Kidney (tissue), 14 donors: ENCODE results near the gene FAM13A. TPM values are rescaled to one million over a fixed set of nuclear protein-coding genes. Genes with fewer than 3 reads are reported as not detected.

Experiments
- DNase-seq, 5 donors: peaks; one replicate each; pipeline ENCODE4 v3.0.0-alpha.2; 2013 to 2020
- FAIRE-seq: peaks from 2 replicates; lab custom pipeline; 2012; peaks lifted over from hg19 to GRCh38; lab: Jason Lieb, UNC
- H3K27ac ChIP-seq, 2 donors: one replicate each; pipeline ENCODE4 v1.7.0; 2013; ENCODE audit warnings: low read depth in 2 of 2, low read length in 2 of 2, inconsistent platforms in 1 of 2
- H3K27me3 ChIP-seq: one replicate; pipeline ENCODE4 v1.7.1; 2013; ENCODE audit warnings: low read length, inconsistent platforms; ENCODE audit not compliant: control insufficient read depth, insufficient read depth
- H3K36me3 ChIP-seq, 3 donors: one replicate each; pipeline versions ENCODE4 v1.7.0 to v1.7.1; 2013; ENCODE audit warnings: low read length in 3 of 3, control low read depth in 1 of 3, inconsistent platforms in 1 of 3; ENCODE audit not compliant: insufficient read depth in 3 of 3, control insufficient read depth in 2 of 3
- H3K4me1 ChIP-seq, 3 donors: one replicate each; pipeline versions ENCODE4 v1.7.0 to v1.7.1; 2013; ENCODE audit warnings: low read length in 3 of 3, inconsistent platforms in 1 of 3, low read depth in 1 of 3; ENCODE audit not compliant: control insufficient read depth in 2 of 3, insufficient read depth in 2 of 3
- H3K4me3 ChIP-seq, 3 donors: one replicate each; pipeline versions ENCODE4 v1.7.0 to v1.8.1; 2013; ENCODE audit warnings: low read length in 3 of 3, control low read depth in 1 of 3, inconsistent platforms in 1 of 3
- H3K9ac ChIP-seq, 3 donors: one replicate each; pipeline versions ENCODE4 v1.7.0 to v1.7.1; 2013; ENCODE audit warnings: low read length in 3 of 3, control low read depth in 1 of 3, inconsistent platforms in 1 of 3
- H3K9me3 ChIP-seq, 3 donors: one replicate each; pipeline versions ENCODE4 v1.7.0 to v1.7.1; 2013; ENCODE audit warnings: low read length in 3 of 3, control low read depth in 1 of 3, inconsistent platforms in 1 of 3; ENCODE audit not compliant: control insufficient read depth in 2 of 3, insufficient read depth in 1 of 3
- CTCF ChIP-seq: IDR thresholded peaks from 3 replicates; pipeline ENCODE4 v1.5.1; 2012; ENCODE audit warnings: mild to moderate bottlenecking, moderate library complexity, borderline replicate concordance; ENCODE audit not compliant: insufficient read depth; ENCODE audit errors: extremely low read depth
- intact Hi-C: fragments of 100-400 bp; cut with DNase I; formaldehyde crosslinking; loops from one replicate; pipeline ENCODE4 v1.11.1; 2022
- polyA plus RNA-seq: library from polyadenylated mRNA; stranded (reverse); fragments of 350-450 nt; fragmentation: Illumina TruSeq; extraction: RNeasy Lipid Tissue Mini Kit (QIAGEN cat#74804); gene quantifications from one replicate; pipeline ENCODE4 v1.2.3, GENCODE V29; 2014; ENCODE audit warnings: low read depth, low replicate concordance; ENCODE audit not compliant: insufficient read depth
- total RNA-seq: library from RNA; stranded (reverse); fragmentation: NEBNext Ultra II Directional; extraction: Animal tissue kit (Norgen Biotek cat#: 25700); gene quantifications from one replicate; pipeline ENCODE4 v1.2.1, GENCODE V29; 2021
- donor health status: control.
- donor health status: control.
- donor health status: control.
- donor health status: control.
- donor health status: control.
- donor health status: DM: yes; HTN: yes; CAD: no.
- donor health status: Normal renal cell carcinoma (clear cell type).

The FAM13A gene
- total and polyA plus RNA-seq, 2 donors from 2014 or later, result 12.9 to 48.3 TPM

DNA sequence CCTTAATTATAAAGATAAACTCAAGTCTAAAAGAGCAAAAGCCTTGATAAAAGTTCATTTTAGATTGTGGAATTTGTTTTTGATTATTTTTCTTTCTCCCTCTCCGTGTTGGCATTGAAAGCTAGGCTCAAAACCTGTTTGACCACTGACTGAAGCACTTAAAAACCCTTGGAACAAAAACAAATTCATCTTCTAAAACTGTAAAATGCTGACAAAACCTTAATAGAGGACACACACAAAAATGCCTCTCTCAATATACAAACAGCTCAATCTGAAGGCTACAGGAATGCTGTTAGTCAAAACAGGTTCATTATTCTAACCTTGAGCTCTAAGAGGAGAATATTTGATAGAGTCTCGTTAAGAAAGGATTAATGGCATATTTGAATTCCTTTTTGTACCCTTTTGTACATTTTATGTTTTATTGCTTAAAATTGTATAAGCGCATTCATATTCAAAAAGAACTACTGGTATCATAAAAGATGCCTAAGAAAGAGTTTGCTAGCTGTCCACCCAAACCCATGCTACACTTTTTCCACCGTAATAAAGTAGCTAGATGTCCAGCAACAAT is 285.0 kb downstream of the FAM13A start:
- DNase-seq (peak in 2 of 5 donors; percentile 18 to 20), FAIRE-seq (no peak)
- no peak for TF ChIP-seq CTCF
- Histone ChIP-seq H3K4me1 (no peaks in the 10 kb centered on the region), H3K27ac (peak overlapping the region in 1 of 2 donors; percentile 33), H3K9ac (no peak overlapping the region), H3K9me3 (no peaks in the 10 kb centered on the region), H3K36me3 (peaks cover 0 to 4% (median 0%) of the 10 kb centered on the region in 3 donors), H3K4me3 (no peak overlapping the region), H3K27me3 (no peaks in the 10 kb centered on the region)
- intact Hi-C loops, result no loop called here

DNA sequence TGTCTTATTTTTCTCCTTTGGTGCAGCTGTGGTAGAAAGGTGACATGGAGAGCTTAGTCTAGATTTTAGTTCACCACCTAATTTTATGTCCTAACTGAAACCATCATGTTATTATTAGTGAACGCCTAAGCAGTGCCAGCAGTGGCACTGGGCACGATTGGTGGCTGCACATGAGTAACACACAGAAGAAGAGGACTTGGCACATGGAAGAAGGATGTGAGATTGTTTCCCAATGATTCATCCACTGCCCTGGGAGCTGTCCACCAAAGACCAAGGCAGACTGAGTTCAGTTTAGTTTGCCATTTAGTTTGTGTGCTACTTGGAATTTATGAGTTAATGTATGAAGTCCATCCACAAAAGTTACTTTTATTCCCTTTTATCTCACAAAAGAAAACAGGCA is 291.3 kb downstream of the FAM13A start:
- no peak overlapping the region for H3K27ac ChIP-seq
- intact Hi-C loops, result no loop called here
- H3K36me3 ChIP-seq, result no peaks in the 10 kb centered on the region
- H3K4me1 ChIP-seq, result peaks cover 0 to 3% (median 0%) of the 10 kb centered on the region in 3 donors
- DNase-seq, result no peak
- TF ChIP-seq CTCF, result no peak
- H3K27me3 ChIP-seq, result no peaks in the 10 kb centered on the region
- no peak overlapping the region for H3K9ac ChIP-seq
- no peak for FAIRE-seq
- H3K9me3 ChIP-seq, result no peaks in the 10 kb centered on the region
- H3K4me3 ChIP-seq, result no peak overlapping the region

DNA sequence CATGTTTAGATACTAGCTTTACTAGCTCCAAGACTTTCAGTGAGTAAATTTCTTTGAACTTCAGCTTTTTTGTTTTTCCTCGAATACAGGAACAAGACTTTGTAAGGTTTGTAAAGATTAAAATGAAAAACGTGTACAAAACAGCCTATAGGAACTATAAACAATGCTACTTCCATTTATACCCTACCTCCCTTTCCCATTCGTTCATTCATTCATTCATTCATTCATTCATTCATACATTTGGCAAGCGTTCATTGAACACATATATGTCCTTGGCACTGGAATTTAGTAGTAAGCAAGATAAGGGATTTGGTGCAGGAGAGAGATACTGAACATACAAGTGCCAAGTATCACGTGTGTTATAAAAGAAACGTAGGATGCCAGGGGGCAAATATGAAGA is 293.9 kb downstream of the FAM13A start:
- H3K9me3 ChIP-seq, result no peaks in the 10 kb centered on the region
- H3K9ac ChIP-seq, result no peak overlapping the region
- FAIRE-seq (no peak), DNase-seq (no peak)
- intact Hi-C loops, result no loop called here
- H3K27ac ChIP-seq, result no peak overlapping the region
- no peak overlapping the region for H3K4me3 ChIP-seq
- H3K36me3 ChIP-seq, result peaks cover 0 to under 1% (median 0%) of the 10 kb centered on the region in 3 donors
- H3K27me3 ChIP-seq, result no peaks in the 10 kb centered on the region
- no peak for TF ChIP-seq CTCF
- peaks cover 0 to 9% (median 9%) of the 10 kb centered on the region in 3 donors for H3K4me1 ChIP-seq
